HepG2 (cell line): ENCODE measurements around the gene SNX15. TPM values are rescaled to one million over a fixed set of nuclear protein-coding genes. Genes with fewer than 3 reads are reported as not detected.

Experiments
- BATF2 ChIP-seq: sonication (generic); formaldehyde crosslinking; IDR thresholded peaks from 2 replicates; pipeline ENCODE4 v1.8.0; 2022; ENCODE audit warnings: mild to moderate bottlenecking, missing genetic modification reagents, moderate library complexity
- DNMT1 ChIP-seq: sonication (generic); formaldehyde crosslinking; IDR thresholded peaks from 2 replicates; pipeline ENCODE4 v1.5.1; 2020; ENCODE audit warnings: mild to moderate bottlenecking, missing genetic modification reagents
- FOXK2 ChIP-seq: fragments of 450-650 bp; IDR thresholded peaks from 2 replicates; pipeline ENCODE4 v1.6.1; 2016
- IRF1 ChIP-seq: sonication (generic); formaldehyde crosslinking; IDR thresholded peaks from 2 replicates; pipeline ENCODE4 v1.4.0; 2020; ENCODE audit warnings: low read depth, mild to moderate bottlenecking, missing genetic modification reagents
- NBN ChIP-seq: fragments of 450-650 bp; conservative IDR thresholded peaks from 2 replicates; pipeline ENCODE4 v1.6.1; 2017
- POLR2G ChIP-seq: fragments of 200-400 bp; formaldehyde crosslinking; IDR thresholded peaks from 2 replicates; pipeline ENCODE4 v1.6.1; 2018; ENCODE audit warnings: mild to moderate bottlenecking, low read depth, low read length, moderate library complexity
- RBAK ChIP-seq: sonication (generic); formaldehyde crosslinking; IDR thresholded peaks from 2 replicates; pipeline ENCODE4 v1.5.1; 2020; ENCODE audit warnings: mild to moderate bottlenecking, missing genetic modification reagents
- SAP130 ChIP-seq: IDR thresholded peaks from 2 replicates; pipeline ENCODE4 v1.6.1; 2016; ENCODE audit warnings: low read depth
- SETDB1 ChIP-seq: sonication (generic); formaldehyde crosslinking; IDR thresholded peaks from 2 replicates; pipeline ENCODE4 v1.5.1; 2020; ENCODE audit warnings: missing genetic modification reagents, mild to moderate bottlenecking, borderline replicate concordance
- SMAD1 ChIP-seq: sonication (generic); formaldehyde crosslinking; IDR thresholded peaks from 2 replicates; pipeline ENCODE4 v1.4.0; 2020; ENCODE audit warnings: missing genetic modification reagents, low read depth, mild to moderate bottlenecking, borderline replicate concordance
- THAP9 ChIP-seq: sonication (generic); formaldehyde crosslinking; IDR thresholded peaks from 2 replicates; pipeline ENCODE4; 2020; ENCODE audit warnings: missing genetic modification reagents, mild to moderate bottlenecking, borderline replicate concordance
- YEATS2 ChIP-seq: sonication (generic); formaldehyde crosslinking; IDR thresholded peaks from 2 replicates; pipeline ENCODE4 v1.4.0; 2020; ENCODE audit warnings: missing genetic modification reagents, borderline replicate concordance
- ZBTB4 ChIP-seq: sonication (generic); formaldehyde crosslinking; IDR thresholded peaks from 2 replicates; pipeline ENCODE4 v1.4.0; 2020; ENCODE audit warnings: missing genetic modification reagents, mild to moderate bottlenecking, borderline replicate concordance
- ZNF484 ChIP-seq: sonication (generic); formaldehyde crosslinking; IDR thresholded peaks from 2 replicates; pipeline ENCODE4 v1.5.1; 2020; ENCODE audit warnings: mild to moderate bottlenecking, low read depth, missing genetic modification reagents, borderline replicate concordance
- ZNF512 ChIP-seq: sonication (generic); formaldehyde crosslinking; IDR thresholded peaks from 2 replicates; pipeline ENCODE4 v1.4.0; 2020; ENCODE audit warnings: mild to moderate bottlenecking, missing genetic modification reagents
- ZNF770 ChIP-seq: sonication (generic); formaldehyde crosslinking; IDR thresholded peaks from 2 replicates; pipeline ENCODE4 v1.5.0; 2020; ENCODE audit warnings: mild to moderate bottlenecking, missing genetic modification reagents
- ZNF841 ChIP-seq: sonication (generic); formaldehyde crosslinking; IDR thresholded peaks from 2 replicates; pipeline ENCODE4 v1.8.1; 2023; ENCODE audit warnings: missing genetic modification reagents, borderline replicate concordance
- polyA plus RNA-seq, 8 experiments: library from polyadenylated mRNA; depleted of rRNA in 3 of 8; stranded (reverse) in 7 of 8; unstranded in 1 of 8; fragments of >200 nt; fragmentation: Illumina TruSeq in 4 of 8; extraction: Trizol in 4 of 8; gene quantifications; 2 replicates each; pipeline versions ENCODE4 v1.2.1 to v1.2.3, GENCODE V29; 2011 to 2016; ENCODE audit warnings: low read depth in 4 of 8, missing spikeins in 1 of 8, mixed read lengths in 1 of 8; ENCODE audit not compliant: insufficient read depth in 1 of 8
- total RNA-seq, 5 experiments: library from RNA; depleted of rRNA; stranded (reverse); fragments of >200 nt; fragmentation: Illumina TruSeq; extraction: Trizol; gene quantifications; 2 replicates each; pipeline ENCODE4 v1.2.3, GENCODE V29; 2016; ENCODE audit warnings: low read depth in 1 of 5

The SNX15 gene
- total and polyA plus RNA-seq, 2 of the 13 experiments (the other 11 are each of a cell fraction or from before 2014, with no cell fraction given): 19.1 to 22.6 TPM

- TF ChIP-seq ZNF770 (CRISPR knock-in tag) (no peak), ZNF841 (CRISPR knock-in tag) (peak; percentile 52; the same call in 1 of the 2 replicates), POLR2G (peak; percentile 90), ZBTB4 (0 out of 2 replicates have a peak, but pooled peaks have one; percentile 57), RBAK (CRISPR knock-in tag) (no peak), ZNF484 (no peak; the same call in 1 of the 2 replicates), DNMT1 (CRISPR knock-in tag) (no peak), ZNF512 (no peak), BATF2 (CRISPR knock-in tag) (peak; percentile 94), THAP9 (CRISPR knock-in tag) (peak; percentile 99), YEATS2 (CRISPR knock-in tag) (peak; percentile 98), IRF1 (CRISPR knock-in tag) (no peak), FOXK2 (0 out of 2 replicates have a peak, but pooled peaks have one; percentile 22), NBN (no peak), SMAD1 (CRISPR knock-in tag) (peak; percentile 93; the same call in 1 of the 2 replicates), SETDB1 (CRISPR knock-in tag) (no peak), SAP130 (peak; percentile 100)
Observed at GRCh38 chr11:65083834-65084597, 56.8 kb downstream of the SNX15 start, which contains the start of the genes CDCA5 and ZFPL1 (continued).
